Fibroblast of lung (primary cell): ENCODE measurements around the gene FOXK2. TPM values are rescaled to one million over a fixed set of nuclear protein-coding genes. Genes with fewer than 3 reads are reported as not detected.

Source experiments
- DNase-seq, 2 donors: peaks; one replicate each; pipeline versions ENCODE4 v3.0.0 to v3.0.0-alpha.2; 2010; ENCODE audit warnings: low read depth in 2 of 2
- H2AFZ ChIP-seq: 2 replicates; pipeline ENCODE4 v1.5.1; 2012; ENCODE audit warnings: low read length, control low read depth, inconsistent platforms
- H3K27ac ChIP-seq: 2 replicates; pipeline ENCODE4 v1.5.1; 2011; ENCODE audit warnings: low read length, control low read depth; ENCODE audit not compliant: insufficient read depth
- H3K27me3 ChIP-seq: 2 replicates; pipeline ENCODE4 v1.5.1; 2011; ENCODE audit warnings: mild to moderate bottlenecking, low read length; ENCODE audit not compliant: control insufficient read depth, insufficient read depth
- H3K36me3 ChIP-seq: 2 replicates; pipeline ENCODE4 v1.5.1; 2011; ENCODE audit warnings: low read length; ENCODE audit not compliant: control insufficient read depth, insufficient read depth
- H3K4me1 ChIP-seq: 2 replicates; pipeline ENCODE4 v1.5.1; 2011; ENCODE audit warnings: low read length; ENCODE audit not compliant: control insufficient read depth, insufficient read depth; ENCODE audit errors: extremely low read depth
- H3K4me2 ChIP-seq: 2 replicates; pipeline ENCODE4 v1.5.1; 2011; ENCODE audit warnings: low read length, control low read depth; ENCODE audit not compliant: insufficient read depth; ENCODE audit errors: extremely low read depth
- H3K4me3 ChIP-seq, 4 experiments: fragments of 200-600 bp in 1 of 4; sonication (generic) in 1 of 4; replicated peaks in 1 of 4; 2 replicates each; pipeline ENCODE4 v1.5.1; 2011 to 2016; ENCODE audit warnings: low read length in 4 of 4, low read depth in 3 of 4, mild to moderate bottlenecking in 3 of 4, control low read depth in 2 of 4, inconsistent platforms in 1 of 4, mixed read lengths in 1 of 4; ENCODE audit not compliant: insufficient read depth in 1 of 4; ENCODE audit errors: control extremely low read depth in 1 of 4
- H3K79me2 ChIP-seq: 2 replicates; pipeline ENCODE4 v1.5.1; 2012; ENCODE audit warnings: mild to moderate bottlenecking, low read length, inconsistent platforms; ENCODE audit not compliant: control insufficient read depth, insufficient read depth
- H3K9ac ChIP-seq: 2 replicates; pipeline ENCODE4 v1.5.1; 2011; ENCODE audit warnings: mild to moderate bottlenecking, low read length, control low read depth; ENCODE audit not compliant: insufficient read depth
- H3K9me3 ChIP-seq: 2 replicates; pipeline ENCODE4 v1.5.1; 2012; ENCODE audit warnings: low read depth, low read length; ENCODE audit not compliant: control insufficient read depth, insufficient read depth
- H4K20me1 ChIP-seq: 2 replicates; pipeline ENCODE4 v1.5.1; 2011; ENCODE audit warnings: low read length; ENCODE audit not compliant: control insufficient read depth, insufficient read depth; ENCODE audit errors: extremely low read depth
- CTCF ChIP-seq, 2 donors: IDR thresholded peaks in 1 of 2; conservative IDR thresholded peaks in 1 of 2; 1 replicate in 1 of 2; 2 replicates in 1 of 2; pipeline ENCODE4 v1.5.1; 2011 to 2012; ENCODE audit warnings: low read length in 2 of 2, control low read depth in 1 of 2, inconsistent platforms in 1 of 2, low read depth in 1 of 2, mild to moderate bottlenecking in 1 of 2
- EZH2 ChIP-seq: IDR thresholded peaks from 2 replicates; pipeline ENCODE4 v1.5.1; 2012; ENCODE audit warnings: low read length, control low read depth, mild to moderate bottlenecking; ENCODE audit errors: missing control alignments
- polyA plus RNA-seq, 2 donors: library from polyadenylated mRNA; depleted of rRNA in 1 of 2; stranded (reverse) in 1 of 2; unstranded in 1 of 2; fragments of >200 nt; gene quantifications; 2 replicates each; pipeline ENCODE4 v1.2.1, GENCODE V29; 2011 to 2012; ENCODE audit warnings: missing spikeins in 1 of 2
- total RNA-seq: library from RNA; depleted of rRNA; stranded (reverse); fragments of >200 nt; gene quantifications from 2 replicates; pipeline ENCODE4 v1.2.1, GENCODE V29; 2014

Gene FOXK2
- total and polyA plus RNA-seq, 2 donors (not counting 1 experiment from before 2014, with no cell fraction given): 23.5 to 33.2 TPM

DNA sequence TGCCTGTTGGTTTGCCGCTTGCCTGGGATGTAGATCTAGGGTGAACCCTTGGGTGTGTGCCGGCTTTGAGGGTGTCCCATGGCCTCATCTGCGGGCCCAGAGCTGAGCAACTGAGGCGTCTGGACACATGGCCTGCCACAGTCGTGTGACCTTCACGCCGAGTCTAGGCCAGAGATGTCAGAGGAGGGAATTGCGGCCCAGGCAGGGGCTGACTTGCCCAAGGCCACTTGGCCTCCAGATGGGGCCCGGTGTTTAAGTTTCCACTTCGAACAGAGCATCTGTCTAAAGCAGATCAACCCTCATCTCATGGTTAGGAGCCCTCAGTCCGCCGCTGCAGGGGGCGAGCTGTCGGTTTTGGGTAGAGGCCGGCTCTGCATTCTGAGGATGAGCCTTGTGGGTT, 28.0 kb upstream of the FOXK2 start:
- H3K4me2 ChIP-seq: no peak overlapping the region
- H3K36me3 ChIP-seq: peaks cover 4% of the 10 kb centered on the region
- no peak overlapping the region for H3K4me3 ChIP-seq
- no peaks in the 10 kb centered on the region for H3K27me3 ChIP-seq
- no peak for DNase-seq
- peaks cover 8% of the 10 kb centered on the region for H3K4me1 ChIP-seq
- H3K79me2 ChIP-seq: no peaks in the 10 kb centered on the region
- H3K27ac ChIP-seq: no peak overlapping the region
- H3K9me3 ChIP-seq: no peaks in the 10 kb centered on the region
- H4K20me1 ChIP-seq: no peaks in the 10 kb centered on the region
- no peak overlapping the region for H2AFZ ChIP-seq
- TF ChIP-seq EZH2 (no peak), CTCF (conservative IDR thresholded peaks at IDR 0.05 in 1 of 2, IDR thresholded peaks at IDR 0.05 in 1 of 2; ENCODE audit: low read depth in 1 of 2, low read length in 2 of 2) (no peak)
- H3K9ac ChIP-seq: no peak overlapping the region

DNA sequence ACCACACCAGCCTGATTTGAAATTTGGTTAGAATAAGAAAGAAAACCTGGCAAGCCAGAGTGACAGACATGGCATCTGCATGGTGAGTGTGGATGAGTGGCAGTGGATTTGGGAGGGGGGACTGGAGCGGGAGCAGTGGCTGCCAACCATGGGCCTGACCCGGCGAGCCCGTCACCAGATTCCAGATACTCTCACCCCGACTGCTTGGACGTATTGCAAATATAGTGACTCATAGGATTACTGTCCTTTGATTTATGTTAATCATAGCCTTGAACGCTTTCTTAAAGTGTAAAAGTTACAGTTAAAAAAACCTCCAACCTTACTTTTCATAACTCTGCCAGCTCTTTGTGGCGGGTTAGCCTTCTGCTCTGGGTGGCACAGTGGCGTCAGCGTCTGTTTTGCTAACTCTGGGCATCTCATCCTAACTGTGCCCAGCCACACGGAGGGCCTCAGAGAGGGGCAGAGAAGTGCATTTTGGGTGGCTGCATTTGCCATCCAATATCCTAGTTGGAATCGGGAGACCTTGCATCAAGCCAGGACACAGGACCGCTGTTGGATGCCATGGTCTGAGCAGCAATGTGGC, 26.8 kb upstream of the FOXK2 start:
- TF ChIP-seq EZH2 (no peak), CTCF (conservative IDR thresholded peaks at IDR 0.05 in 1 of 2, IDR thresholded peaks at IDR 0.05 in 1 of 2; ENCODE audit: low read depth in 1 of 2, low read length in 2 of 2) (no peak)
- DNase-seq: peak; percentile 75 to 77
- no peaks in the 10 kb centered on the region for H3K27me3 ChIP-seq
- peak overlapping the region; percentile 4 for H3K4me2 ChIP-seq
- H3K9me3 ChIP-seq: no peaks in the 10 kb centered on the region
- H3K79me2 ChIP-seq: no peaks in the 10 kb centered on the region
- H3K4me1 ChIP-seq: peaks cover 12% of the 10 kb centered on the region
- H2AFZ ChIP-seq: no peak overlapping the region
- peaks cover 2% of the 10 kb centered on the region for H3K36me3 ChIP-seq
- no peak overlapping the region for H3K4me3 ChIP-seq
- no peaks in the 10 kb centered on the region for H4K20me1 ChIP-seq
- no peak overlapping the region for H3K27ac ChIP-seq
- H3K9ac ChIP-seq: no peak overlapping the region

- no peak overlapping the region for H3K27ac ChIP-seq
- no peaks in the 10 kb centered on the region for H3K79me2 ChIP-seq
- no peaks in the 10 kb centered on the region for H4K20me1 ChIP-seq
- no peaks in the 10 kb centered on the region for H3K9me3 ChIP-seq
- H3K4me3 ChIP-seq: no peak overlapping the region
- H3K4me1 ChIP-seq: peaks cover 12% of the 10 kb centered on the region
- no peak for TF ChIP-seq CTCF (conservative IDR thresholded peaks at IDR 0.05 in 1 of 2, IDR thresholded peaks at IDR 0.05 in 1 of 2; ENCODE audit: low read depth in 1 of 2, low read length in 2 of 2)
- TF ChIP-seq EZH2: no peak
- H2AFZ ChIP-seq: no peak overlapping the region
- no peaks in the 10 kb centered on the region for H3K36me3 ChIP-seq
- peak in 1 of 2 donors; percentile 39 for DNase-seq
- H3K9ac ChIP-seq: no peak overlapping the region
- H3K4me2 ChIP-seq: peak overlapping the region; percentile 4
- no peaks in the 10 kb centered on the region for H3K27me3 ChIP-seq
These were observed 26.2 kb upstream of the FOXK2 start for GRCh38 chr17:82493226-82493781.
